NT2/D1 (cell line): Measurements from ENCODE around the gene PLPP6.

ENCODE experiments used
- SUZ12 ChIP-seq: IDR thresholded peaks from 2 replicates; pipeline ENCODE4 v1.6.1; 2011; ENCODE audit not compliant: insufficient read length, insufficient read depth; ENCODE audit errors: extremely low read depth
- YY1 ChIP-seq: IDR thresholded peaks from 2 replicates; pipeline ENCODE4 v1.6.1; 2011; ENCODE audit not compliant: insufficient read length, insufficient read depth
- ZNF274 ChIP-seq: IDR thresholded peaks from 2 replicates; pipeline ENCODE4 v1.6.1; 2011; ENCODE audit warnings: mild to moderate bottlenecking, low read depth, low read length

DNA sequence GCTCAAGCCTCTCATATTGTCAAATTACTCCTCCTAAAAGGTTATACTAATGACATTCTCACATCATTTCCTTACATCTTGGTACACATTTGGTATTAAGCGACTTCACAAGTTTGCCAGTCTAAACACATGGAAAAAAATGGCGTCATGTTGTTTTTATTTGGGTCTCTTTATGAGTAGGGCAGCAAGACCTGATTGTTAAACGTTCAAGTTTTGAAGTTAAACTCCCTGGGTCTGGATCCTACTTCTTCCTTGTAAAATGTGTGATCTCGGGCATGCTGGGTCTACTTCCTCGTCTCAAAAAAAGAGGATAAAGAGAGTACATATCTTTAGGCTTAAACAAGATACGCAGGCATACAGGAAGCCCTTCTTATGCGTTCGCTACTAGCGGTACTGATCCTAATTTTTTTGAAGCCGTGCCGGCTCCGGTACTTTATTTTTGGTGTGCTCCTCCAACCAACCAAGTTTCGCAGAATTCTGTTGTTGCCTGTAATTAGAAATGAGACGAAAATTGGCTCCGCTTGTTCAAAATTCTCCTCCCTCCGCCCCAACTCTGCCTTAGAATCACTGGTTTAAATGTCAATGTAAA is 16.7 kb downstream of the PLPP6 start:
- TF ChIP-seq SUZ12 (no peak), ZNF274 (no peak), YY1 (no peak)
